ENCODE data around the gene SHISA4.

Gene SHISA4

GRCh38 chr1:201882665-201883132 is 6.0 kb upstream of the SHISA4 start:
- peak; percentile 22 to 58 for DNase-seq

- DNase-seq, result no peak
These were observed 5.4 kb upstream of the SHISA4 start for GRCh38 chr1:201883266-201883665.

- DNase-seq, result peak in 1 of 2 donors; percentile 7
These were observed 4.9 kb upstream of the SHISA4 start for GRCh38 chr1:201883786-201884185.

GRCh38 chr1:201884425-201884824 is 4.3 kb upstream of the SHISA4 start:
- DNase-seq, result no peak

GRCh38 chr1:201885531-201886075 is 3.1 kb upstream of the SHISA4 start:
- DNase-seq, result no peak

GRCh38 chr1:201886103-201886885 is 2.4 kb upstream of the SHISA4 start:
- no peak for DNase-seq

GRCh38 chr1:201887116-201887866 is 1.4 kb upstream of the SHISA4 start:
- DNase-seq, result no peak

- no peak for DNase-seq
These were observed 631 bp downstream of the SHISA4 start for GRCh38 chr1:201889090-201889968.

GRCh38 chr1:201890223-201890622 is 1.5 kb downstream of the SHISA4 start:
- DNase-seq, result no peak

- DNase-seq, result no peak
These were observed 2.2 kb downstream of the SHISA4 start for GRCh38 chr1:201890806-201891450.

- no peak for DNase-seq
These were observed 2.9 kb downstream of the SHISA4 start for GRCh38 chr1:201891451-201892045.

GRCh38 chr1:201892211-201892610 is 3.5 kb downstream of the SHISA4 start:
- DNase-seq, result no peak

GRCh38 chr1:201893431-201893830 is 4.7 kb downstream of the SHISA4 start:
- DNase-seq, result no peak

GRCh38 chr1:201894343-201895119 is 5.8 kb downstream of the SHISA4 start:
- DNase-seq, result no peak

GRCh38 chr1:201895120-201895665 is 6.5 kb downstream of the SHISA4 start:
- no peak for DNase-seq

GRCh38 chr1:201895913-201896807 is 7.5 kb downstream of the SHISA4 start:
- peak; percentile 78 to 84 for DNase-seq

- DNase-seq, result no peak
These were observed 8.3 kb downstream of the SHISA4 start for GRCh38 chr1:201896951-201897391.

- no peak for DNase-seq
These were observed 9.7 kb downstream of the SHISA4 start for GRCh38 chr1:201898240-201898894.

- no peak for DNase-seq
These were observed 10.3 kb downstream of the SHISA4 start for GRCh38 chr1:201898992-201899391.
